IPS DF 19.7 (cell line): ENCODE data around the gene BRINP3.
"Not testable (repeated sequence)": the region's sequence is repeated elsewhere in the genome, so short reads cannot be mapped to it uniquely, and the experiment has no call there.

Experiments used
- DNase-seq: peaks from one replicate; pipeline ENCODE4 v3.0.0-alpha.2; 2013; ENCODE audit warnings: low read depth, low spot score

The BRINP3 gene

DNA sequence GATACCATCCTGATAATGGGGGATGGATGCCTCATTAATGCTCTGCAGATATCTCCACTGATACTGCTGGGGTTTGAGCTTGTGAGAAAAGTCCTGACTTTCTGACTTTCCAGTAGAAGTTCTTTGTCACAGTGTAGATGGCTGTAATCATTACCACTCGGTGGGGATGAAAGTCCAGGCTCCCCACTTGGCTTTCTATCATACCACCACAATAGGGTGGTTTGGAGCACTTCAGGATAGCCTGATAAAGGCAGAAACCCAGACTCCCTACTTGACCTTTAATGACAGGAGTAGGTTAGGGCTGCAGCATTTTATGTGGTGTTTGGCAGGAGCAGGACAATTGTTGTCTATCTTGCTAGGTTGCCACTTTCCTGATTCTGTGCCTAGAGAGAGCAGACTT lies 294.1 kb downstream of the BRINP3 start:
- no peak for DNase-seq

DNA sequence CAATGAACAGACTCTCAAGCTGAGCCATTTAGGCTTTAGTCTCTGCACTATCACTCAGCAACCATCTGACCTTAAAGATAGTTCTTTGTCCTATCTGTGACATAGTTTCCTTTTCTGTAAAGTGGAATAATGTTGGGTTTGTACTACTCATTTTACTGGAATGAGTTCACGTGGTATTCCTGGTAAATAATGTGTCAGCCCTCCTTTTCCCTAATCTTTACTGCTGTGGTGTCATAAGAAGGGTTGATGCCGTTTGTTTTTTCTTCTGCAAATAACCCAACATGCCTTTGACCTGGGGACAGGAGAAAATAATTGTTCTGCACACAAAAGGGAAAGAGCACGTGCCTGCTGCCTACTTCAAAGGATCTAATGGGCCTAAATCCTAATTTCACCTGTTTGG lies 297.8 kb downstream of the BRINP3 start:
- DNase-seq = no peak

DNA sequence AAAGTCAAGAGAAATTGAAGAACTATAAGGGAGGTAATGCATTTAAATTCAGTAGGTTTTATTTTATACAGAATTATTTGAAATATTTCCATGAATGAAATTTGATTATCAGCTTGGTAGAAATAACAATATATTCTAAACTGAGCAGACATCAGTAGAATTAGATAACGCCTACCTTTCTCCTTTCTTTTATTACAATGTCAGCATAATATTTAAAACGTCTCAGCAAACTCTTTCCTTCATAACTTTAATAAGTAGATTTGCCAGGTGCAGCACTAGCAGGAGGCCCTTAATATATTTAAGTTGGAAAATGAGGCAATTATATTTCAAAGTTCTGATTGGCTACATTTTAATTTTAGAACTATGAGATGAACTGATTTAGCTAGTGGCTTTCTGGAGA lies 298.8 kb downstream of the BRINP3 start:
- DNase-seq = no peak

DNA sequence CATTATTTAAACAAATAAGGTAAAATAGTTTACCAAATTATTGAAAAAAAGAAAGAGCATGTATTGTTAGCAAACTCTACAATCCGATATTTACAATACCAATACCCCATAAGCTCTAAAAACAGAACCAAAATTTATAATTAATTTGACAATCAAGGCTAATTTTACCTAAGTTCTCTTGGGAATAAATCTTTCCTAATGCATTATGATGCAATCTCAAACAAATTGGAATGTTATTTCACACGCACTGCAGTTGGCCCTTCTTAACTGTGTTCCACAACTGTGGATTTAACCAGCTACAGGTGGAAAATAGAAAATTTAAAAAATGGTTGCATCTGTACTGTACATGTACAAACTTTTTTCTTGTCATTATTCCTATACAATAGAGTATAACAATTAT lies 300.1 kb downstream of the BRINP3 start:
- no peak for DNase-seq

DNA sequence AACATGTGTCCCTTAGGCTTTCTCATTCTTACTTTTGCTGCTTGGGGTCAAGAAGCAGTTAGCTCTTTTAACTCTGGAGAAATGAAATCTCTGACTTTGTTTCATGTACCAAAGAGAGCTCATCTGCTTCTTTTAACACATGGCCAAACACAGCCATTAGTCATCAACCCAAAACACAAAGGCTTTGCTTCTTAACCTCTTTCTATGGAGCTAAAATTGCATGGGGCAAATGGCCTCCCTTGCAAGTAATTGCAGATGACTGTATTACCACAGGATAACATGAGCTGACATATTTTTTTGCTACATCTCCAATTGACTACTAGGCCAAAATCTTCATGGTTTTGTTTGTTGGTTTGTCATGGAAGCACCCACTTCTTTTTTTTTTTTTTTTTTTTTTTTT lies 300.9 kb downstream of the BRINP3 start:
- DNase-seq = no peak

DNA sequence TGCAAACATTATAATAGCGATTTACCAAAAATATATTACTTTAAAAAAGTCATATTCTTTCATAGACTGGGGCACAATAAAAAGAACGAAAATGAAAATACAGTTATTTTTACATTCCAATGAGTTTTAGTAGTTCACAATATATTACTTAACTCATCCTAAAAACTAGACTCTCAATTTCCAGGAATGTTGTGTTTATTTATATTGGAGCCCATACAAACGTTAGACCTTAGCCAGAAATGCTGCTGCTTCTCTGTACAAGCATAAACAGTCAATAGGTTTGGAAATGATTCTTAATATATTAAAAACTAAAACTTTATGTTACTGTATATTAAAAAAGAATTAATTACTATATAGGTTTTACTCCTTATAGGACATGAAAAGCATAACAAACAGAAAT lies 302.3 kb downstream of the BRINP3 start:
- DNase-seq = no peak

DNA sequence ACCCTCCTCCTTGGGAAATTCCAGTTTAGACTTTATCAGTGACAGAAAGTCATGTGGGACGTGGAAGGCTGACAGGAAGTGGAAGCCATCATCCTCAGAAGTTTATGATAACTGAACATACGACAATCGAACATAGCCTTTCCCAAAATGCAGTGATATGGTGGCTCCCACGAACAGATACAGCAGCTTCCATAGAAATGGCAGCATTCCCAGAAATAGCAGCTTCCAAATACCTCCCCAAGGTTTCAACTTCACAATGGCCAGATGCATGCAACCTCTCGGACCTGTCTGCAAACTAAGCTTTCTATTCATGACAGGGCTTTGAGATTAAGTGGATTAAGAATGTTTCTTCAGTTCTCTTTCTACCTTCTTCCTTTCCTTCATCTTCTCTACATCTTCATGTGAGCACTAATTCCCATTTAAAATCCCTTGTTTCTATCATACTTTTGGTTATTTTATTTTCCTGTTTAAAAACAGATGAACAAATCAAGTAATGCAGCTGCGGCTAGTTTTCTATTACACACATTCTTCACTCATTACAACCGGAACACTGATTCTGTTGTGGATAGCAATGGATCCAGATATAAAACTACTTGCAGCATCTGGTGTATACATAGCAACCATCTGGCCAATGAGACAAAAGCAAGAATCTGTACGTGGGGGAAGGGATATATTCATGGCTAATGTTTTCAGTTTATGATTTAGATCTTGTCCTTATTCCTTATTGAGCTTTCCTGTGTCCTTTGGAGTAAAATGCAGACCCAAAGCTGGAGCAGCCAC lies 304.8 kb downstream of the BRINP3 start:
- no peak for DNase-seq

DNA sequence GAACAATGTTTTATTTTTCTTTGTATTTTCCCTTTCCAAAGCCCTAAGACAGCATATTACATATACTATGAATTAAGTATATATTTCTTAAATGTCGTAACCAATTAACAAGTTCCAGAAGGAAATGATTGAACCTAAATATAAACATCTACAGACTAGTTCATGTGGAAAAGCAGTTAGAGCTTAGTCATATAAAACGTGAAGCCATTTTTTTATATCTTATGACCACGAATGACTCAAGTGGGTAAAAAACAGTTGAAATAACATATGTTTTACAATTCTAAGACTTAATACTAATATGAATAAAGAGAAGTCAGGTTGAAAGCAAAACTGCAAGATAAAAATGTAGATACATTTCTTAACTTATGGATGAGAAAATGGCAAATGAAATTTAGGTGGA lies 307.3 kb downstream of the BRINP3 start:
- DNase-seq = no peak

DNA sequence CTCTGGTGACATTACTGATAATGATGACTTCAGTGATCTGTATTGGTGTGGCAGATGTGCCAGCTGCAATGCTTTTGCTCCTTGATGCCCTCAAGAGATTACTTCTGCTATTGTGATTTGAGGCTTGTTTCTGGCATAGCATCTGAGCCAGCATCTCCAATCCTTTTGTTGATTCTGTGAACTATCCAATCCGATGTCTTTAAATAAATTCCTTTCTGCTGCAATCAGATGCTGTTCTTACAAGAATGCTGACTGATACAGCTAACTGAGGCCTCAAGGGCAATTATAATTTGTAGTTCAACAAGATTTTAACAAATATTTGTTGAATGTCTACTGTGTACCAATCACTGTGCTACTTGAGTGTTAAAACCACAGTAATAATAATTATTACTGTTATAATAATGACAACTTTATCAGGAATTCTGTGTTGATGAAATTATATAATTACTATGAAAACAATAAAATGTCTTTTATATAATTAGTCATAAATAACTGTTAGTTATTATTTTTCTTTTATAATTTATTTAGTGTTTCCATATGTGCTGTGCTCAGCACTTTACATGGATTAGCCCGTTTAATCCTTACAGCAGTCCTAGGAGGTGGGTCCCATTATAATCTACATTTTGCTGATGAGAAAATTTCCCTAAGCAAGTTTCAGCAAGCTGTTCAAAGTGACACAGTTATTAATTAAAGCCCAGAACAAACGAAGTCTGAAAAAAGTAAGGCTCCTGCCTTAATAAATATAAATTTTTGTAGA lies 308.2 kb downstream of the BRINP3 start:
- no peak for DNase-seq

DNA sequence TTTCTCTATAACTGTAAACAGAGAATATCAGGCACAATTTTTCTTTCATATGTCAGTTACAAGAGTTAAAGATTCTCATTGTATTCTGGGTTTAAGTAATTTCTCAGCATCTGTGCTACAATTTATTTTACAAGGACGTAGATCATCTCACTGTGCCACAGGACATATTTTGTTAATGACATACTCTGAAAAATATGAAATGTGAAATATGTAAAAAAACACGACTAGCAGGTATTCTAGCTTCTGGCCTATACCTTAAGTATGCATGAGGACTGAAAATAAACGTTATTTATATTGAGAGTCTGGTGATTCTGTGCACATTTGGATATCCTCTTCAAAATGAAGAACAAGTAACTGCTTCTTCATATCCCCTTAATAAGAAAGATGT lies 308.8 kb downstream of the BRINP3 start:
- no peak for DNase-seq

DNA sequence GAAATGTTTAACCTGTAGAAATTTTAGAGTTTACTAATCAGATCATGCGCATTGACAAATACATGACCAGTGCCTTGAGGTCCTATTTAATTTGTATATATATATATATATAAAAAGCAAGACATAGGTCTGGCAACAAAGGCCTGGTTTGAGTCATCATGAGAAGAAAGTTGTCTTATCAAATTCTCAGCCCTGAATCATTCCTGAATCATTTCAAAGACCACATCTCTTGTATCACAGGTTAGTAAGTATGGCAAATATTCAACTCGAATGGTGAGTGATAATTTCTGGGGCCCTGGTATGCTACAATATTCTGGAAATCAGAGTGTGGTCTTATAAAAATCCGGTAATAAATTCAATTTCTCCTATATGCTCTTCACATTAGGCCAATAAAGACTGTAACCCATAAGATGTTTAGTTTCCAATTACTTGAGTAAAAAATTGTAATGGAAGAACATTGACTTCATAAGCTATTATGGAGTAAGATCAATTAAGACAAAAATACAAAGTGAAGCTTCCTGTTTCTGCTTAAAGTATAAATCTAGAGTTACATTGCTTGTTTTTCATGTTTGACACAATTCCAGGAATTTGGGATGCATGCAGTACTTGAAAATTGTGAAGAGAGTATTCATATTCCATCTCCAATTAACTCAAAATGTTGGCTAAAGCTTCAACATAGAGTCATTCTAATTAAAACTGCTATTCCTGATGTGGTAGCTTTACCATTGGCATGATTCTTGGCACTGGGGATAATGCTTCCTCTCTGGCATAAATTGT lies 309.4 kb downstream of the BRINP3 start:
- no peak for DNase-seq

DNA sequence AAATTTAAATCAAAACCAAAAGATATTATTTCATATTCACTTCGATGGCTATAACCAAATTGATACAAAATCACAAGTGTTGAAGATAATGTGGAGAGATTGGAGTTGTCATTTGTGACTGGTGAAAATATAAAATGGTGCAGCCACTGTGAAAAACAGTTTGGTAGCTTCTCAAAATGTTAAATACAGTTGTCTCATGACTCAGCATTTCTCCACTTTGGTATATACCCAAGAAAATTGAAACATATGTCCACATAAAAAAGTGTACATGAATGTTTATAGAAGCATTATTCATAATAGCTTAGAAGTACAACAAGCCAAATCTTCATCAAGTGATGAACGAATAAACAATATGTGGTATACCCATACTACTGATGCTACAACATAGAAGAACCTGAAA lies 318.5 kb downstream of the BRINP3 start:
- no peak for DNase-seq

DNA sequence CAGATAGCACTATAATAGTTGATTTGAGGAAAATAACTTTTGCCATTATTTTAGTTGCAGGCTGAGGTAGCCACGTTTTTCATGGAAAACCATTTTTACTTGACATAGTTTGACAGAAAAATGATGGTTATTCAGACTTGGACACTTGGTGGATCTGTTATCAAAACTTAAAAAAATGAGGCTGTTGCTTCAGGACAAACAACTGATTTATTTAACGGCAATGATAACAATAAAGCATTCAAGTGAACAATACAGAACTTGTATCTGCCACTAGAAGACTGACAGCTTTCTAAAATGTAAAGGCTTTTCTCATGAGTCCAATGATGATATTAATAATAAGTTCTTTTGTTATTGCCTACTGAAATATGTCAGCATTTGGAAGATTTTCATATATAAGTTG lies 322.9 kb downstream of the BRINP3 start:
- no peak for DNase-seq

DNA sequence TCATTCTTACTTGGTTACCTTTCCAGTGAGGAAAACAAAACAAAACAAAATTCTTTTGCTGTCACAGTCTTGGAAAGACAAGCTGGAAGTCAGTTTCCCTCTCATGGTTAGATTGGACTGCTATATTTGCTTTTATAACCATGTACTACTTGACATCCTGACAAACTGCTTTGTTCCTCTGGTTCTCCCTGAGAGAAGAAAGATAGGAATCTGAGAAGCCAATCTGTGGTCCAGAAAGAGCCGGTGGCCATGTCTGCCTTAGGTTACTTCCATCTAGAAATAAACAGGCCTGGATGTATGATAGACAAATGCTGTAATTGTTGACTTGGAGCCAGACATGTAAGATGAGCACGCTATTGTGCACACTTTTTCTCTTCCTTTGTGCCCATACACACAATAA lies 330.0 kb downstream of the BRINP3 start:
- DNase-seq = no peak

DNA sequence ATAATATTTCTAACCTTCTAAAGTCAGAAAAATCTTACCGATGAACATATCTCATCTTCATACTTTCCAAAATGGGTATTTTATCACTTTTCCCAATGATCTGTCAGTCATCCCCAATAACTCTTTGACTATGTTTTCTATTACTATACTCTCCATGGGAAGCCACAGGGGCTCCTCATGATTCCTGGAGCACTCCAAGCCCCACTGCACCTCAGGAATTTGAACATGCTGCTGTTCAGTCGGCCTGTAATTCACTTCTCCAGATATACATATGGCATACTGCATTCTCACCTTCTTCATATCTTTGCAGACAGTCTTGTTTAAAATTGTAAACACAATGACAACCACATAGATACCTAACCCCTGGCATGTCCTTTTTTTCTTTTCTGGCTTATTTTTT lies 333.0 kb downstream of the BRINP3 start:
- DNase-seq = no peak

DNA sequence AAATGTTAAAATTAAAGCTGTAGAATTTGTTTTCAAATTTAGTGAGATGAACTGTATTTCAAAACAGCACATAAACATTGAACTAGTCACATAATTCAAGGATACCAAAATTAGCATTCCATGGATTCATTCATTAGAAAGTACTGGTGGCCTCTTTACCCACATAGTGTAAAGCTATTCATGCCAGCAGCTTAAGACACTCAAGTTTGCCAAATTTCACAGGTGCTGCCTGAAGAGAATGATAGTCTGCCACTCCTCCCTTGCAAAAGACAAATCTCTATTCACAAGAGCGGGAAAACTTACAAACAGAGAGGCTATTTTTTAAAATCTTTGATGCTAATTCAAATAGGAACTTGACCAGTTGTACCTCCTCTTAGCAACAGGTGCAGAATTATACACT lies 337.0 kb downstream of the BRINP3 start:
- DNase-seq = no peak

DNA sequence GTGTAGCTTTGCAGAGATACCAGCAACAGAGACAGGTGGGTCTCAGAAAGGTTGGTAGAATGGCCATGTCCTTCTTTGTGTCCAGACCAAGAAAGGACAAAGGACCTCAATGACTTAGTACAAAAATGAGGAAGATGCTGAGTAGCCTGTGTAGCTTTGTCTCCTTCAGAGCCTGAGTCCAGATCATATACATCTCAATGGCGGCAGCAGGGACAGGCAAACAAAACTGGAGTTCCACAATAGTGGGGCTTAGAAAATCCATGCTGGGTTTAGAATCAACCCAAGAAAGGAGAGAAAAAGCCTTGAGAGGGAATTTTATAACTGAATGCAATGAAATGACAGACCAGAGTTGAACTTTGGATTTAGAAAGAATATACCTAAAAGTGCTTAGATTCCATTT lies 339.0 kb downstream of the BRINP3 start:
- no peak for DNase-seq

DNA sequence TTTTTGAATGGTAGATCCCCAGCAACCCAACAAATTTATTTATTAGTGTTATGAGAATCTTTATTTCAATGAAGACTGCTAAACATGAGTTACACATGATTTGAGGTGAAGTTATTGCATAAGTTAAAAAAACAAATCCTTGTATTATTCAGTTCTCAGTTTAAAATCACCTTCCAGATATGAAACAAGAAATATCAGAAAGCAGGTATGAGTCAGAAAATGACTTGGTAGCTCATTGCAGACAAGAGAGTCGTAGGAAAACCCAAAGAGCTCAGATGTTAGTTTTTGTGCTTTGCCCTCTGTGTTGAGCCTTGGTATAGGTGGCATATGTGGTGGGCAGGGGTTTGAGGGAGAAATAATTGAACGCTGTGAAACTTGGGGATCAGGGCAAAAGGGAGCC lies 339.4 kb downstream of the BRINP3 start:
- no peak for DNase-seq

DNA sequence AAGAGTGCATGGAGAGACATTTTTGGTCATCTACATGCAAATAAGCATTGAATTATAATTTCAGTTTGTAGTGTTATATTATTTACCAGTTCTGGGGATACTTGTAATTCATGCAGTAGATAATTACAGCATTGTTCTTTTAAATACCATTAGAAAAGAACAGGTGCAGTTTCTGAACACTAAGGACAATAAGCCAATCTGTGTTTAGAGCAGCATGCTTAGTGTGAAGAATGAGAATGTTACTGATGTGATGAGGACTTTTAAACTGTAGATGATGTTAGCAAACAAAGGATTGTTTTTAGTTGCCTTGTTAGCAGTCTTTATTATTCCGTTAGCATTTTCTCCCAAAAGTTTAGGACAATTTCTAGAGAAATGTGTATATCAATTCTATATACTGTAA lies 348.3 kb downstream of the BRINP3 start:
- DNase-seq = no peak

DNA sequence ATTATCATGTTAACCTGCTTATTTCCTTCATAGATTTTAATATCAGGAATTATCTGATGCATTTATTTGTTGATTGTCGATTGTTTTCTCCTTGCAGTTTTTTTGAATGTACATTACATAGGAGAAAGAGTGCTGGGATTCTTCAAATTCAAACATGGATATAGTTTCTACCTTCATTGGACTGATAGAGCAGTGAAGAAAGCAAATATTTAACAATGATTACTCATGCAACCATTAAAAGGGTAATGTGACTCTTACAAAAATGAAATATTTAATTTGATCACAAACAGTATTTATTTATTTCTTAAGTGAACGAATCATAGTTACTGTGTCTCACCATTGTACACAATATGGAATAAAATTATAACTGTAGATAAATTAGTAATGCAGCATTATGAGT lies 350.9 kb downstream of the BRINP3 start:
- no peak for DNase-seq

DNA sequence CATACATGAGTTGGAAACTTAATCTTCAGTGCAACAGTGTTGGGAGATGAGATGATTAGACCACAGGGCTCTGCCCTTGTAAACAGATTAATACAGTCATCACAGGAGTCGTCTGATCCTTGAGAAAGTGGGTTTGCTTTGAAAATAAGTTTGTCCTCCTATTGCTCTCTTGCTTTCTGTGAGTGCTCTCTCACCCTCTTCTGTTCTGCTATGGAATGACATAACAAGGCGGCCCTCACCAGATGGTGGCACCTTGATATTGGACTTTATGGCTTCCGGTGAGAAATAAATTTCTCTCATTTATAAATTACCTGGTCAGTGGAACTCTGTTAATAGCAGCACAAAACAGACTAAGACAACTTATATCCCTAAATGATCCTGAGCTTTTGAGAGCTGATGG lies 353.6 kb downstream of the BRINP3 start:
- no peak for DNase-seq

DNA sequence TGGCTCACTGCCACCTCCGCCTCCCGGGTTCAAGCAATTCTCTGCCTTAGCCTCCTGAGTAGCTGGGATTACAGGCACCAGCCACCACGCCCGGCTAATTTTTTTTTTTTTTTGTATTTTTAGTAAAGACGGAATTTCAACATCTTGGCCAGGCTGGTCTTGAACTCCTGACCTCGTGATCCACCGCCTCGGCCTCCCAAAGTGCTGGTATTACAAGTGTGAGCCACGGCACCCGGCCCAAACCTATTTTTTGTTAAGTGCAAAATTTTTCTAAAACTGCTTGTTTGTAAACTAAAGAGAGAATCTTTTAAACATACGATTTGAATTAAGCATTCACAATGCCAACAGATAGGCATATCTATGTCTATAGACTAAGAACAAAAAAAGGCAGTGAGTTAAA lies 357.1 kb downstream of the BRINP3 start:
- not testable (repeated sequence) for DNase-seq

DNA sequence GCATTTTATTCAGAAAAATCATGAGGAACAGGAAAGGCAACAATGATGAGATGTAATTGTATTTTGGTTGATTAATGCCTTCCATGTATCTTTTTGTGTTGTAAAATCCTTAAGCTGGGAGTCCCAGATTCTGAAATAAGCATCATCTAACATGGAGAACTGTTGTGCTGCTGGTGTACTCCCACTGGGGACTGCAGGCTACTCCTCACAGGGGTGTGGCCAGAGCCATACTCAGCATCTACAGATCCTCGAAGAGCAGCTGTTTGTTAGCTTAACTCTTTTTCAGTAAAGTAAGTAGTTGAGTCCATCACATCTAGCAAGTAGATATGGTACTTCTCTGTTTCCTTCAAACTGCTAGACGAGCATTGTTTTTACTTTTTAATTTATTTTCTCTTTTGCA lies 358.0 kb downstream of the BRINP3 start:
- DNase-seq = no peak
